HG02840 (cell line): Measurements from ENCODE around the gene COMMD2.

ENCODE experiments used
- ATAC-seq: cut with Tn5 transposase; IDR thresholded peaks from one replicate; pipeline ENCODE4 v1.9.1; 2021; ENCODE audit warnings: mild to moderate bottlenecking, moderate library complexity, moderate number of reproducible peaks; ENCODE audit not compliant: unreplicated experiment, low FRiP score

COMMD2 gene

DNA sequence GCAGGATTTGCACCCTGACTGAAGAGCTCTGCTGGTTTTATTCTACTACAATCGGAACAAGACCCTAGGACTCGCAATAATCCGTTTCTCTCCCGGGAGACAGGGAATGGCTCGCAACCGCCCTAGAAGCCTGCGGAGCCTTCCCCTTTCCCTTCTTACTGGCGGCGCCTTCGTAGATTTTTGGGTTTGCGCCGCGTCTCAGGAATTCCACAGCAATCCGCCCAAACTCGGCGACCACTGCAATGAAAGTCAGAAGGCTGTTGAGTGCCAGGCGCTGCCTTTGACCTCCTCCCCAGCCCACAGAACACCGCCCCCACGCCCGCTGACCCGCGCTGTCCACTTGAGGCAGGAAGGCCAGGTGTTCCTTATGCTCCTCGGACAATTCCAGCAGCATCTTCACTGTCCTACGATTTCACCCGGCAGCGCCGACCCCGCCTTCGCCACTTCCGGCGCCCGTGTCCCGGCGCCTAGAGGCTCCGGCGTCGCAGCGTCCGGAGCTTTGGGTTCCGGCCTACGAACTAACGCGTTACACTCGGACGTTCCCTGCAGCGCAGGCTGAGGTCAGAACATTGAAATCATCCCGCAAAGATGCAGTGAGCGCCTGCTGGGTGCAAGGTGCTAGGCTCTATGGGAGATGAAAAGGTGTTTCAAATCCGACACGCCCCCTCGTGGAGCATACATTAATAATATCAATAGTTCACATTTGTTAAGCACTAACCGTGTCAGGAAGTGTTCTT is at the start of gene COMMD2:
TSS of gene COMMD2 (minus strand) at position 439 of the 737 bp plus-strand sequence. CDS start at position 394, 45 bp downstream.
- ATAC-seq, result peak; percentile 97

DNA sequence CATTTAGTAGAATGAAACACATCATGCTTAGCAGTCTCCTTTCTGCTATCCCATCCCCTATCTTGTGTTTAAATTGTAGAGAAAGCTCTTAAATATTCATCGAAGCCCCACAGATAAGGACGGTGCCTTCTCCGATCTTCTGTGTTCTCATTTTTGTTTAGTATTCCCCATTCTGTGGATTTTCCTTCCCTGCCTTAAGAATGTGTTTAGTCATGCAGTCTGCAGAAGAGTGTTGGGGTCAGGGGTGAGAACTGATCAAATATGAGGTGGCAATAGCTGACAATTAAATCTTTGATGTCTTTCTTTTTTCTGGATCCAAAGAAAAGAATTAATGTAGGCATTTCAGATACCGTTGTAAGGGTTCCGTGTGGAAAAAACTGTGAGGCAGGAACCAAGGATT is 49.4 kb upstream of the COMMD2 start:
- no peak for ATAC-seq

DNA sequence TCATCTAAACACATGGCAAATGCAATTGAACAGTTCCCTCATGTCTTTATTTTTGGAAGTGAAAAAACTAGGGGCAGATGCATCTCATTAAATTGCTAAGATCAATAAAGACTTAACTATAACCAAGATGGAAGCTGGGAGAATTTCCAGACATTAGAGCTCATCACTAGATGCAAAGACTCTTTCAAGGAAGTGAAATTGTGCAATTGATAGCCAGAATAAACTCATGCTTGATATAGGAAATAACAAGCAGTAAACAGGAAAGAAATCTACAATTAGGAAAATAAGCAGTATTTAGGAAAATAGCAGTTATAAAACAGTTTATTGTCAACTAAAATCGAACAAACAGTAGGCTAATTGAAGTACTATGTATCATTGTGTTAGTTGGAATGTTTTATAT is 48.9 kb upstream of the COMMD2 start:
- ATAC-seq, result no peak

DNA sequence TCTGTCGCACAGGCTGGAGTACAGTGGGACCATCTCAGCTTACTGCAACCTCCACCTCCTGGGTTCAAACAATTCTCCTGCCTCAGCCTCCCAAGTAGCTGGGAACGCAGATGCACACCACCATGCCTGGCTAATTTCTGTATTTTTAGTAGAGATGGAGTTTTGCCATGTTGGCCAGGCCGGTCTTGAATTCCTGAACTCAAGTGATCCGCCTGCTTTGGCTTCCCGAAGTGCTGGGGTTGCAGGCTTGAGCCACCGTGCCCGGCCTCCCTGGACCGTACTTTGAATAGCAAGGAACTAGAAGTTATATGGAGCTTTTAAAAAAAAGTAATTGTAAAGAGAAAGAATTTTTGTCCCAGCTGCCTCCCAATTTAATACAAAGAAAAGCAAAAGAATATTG is 48.4 kb upstream of the COMMD2 start:
- no peak for ATAC-seq

DNA sequence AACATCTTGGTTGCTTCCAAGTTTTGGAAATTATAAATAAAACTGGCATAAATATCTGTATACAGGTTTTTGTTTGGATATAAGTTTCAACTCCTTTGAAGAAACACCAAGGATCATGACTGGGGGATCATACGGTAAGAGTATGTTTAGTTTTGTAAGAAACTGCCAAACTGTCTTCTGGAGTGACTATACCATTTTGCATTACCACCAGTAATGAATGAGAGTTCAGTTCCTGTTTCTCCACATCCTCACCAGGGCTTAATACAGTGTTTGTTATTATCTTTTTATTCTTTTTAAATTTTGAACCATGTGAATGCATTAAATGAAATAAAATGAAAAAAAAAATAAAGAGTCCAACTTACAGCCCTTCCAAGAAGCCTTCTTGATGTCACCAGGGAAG is 43.7 kb upstream of the COMMD2 start:
- ATAC-seq, result no peak

DNA sequence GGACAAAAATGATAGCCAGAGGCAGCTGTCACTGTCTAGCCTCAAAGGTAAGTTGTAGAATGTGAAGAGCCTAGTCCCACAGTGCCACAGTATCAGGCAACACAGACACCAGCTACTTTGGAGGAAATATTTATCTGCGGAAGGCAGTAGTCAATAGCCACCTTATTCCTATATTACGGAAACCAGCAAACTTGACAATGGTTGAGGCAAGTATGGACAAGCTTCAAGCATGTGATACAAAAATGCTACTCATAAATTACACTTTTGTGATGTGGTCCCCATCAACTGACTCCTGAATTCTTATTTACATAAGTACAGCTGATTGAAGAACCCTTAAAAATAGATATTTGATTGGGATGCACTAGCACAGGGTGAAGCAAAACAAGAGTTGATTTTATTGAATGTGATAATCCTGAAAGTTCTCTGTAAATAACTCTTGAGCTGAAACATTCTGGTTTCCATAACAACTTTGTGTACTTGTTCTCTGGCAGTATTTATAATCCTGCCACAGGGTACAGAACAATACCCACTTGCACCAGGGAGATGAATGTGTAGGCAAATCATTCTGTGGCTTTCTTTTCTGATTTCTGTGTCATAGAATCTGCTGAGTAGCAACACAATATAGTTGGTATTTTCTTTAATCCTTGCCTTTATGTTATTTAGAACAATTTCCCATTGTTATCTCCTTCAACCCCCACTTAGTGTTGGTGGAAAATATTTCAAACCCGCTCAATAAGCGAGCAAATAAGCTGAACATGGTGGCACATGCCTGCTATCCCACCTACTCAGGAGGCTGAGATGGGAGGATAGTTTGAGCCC is 40.4 kb upstream of the COMMD2 start, which contains the start of gene ANKUB1:
TSS of gene ANKUB1 (minus strand) at position 103 of the 819 bp plus-strand sequence. CDS start 188 bp downstream, outside the sequence.
- ATAC-seq, result no peak

DNA sequence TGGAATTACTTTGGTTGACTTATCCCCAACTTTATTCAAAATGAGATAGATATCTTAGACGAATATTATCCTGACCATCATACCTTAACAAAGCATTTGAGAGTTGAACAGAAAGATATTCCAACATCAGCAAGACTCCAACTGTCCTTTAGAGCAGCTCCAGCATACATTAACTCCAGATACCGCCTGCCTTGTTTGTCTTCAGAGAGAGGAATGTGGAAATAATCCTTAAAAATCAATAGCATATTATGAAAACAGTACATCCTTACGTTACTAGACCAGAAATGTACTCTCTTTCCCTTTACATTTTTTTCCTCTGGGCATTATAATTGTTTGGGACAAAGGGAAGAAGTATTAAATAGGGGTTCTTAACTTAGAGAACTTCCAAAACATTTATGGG is 38.4 kb upstream of the COMMD2 start:
- ATAC-seq, result no peak

DNA sequence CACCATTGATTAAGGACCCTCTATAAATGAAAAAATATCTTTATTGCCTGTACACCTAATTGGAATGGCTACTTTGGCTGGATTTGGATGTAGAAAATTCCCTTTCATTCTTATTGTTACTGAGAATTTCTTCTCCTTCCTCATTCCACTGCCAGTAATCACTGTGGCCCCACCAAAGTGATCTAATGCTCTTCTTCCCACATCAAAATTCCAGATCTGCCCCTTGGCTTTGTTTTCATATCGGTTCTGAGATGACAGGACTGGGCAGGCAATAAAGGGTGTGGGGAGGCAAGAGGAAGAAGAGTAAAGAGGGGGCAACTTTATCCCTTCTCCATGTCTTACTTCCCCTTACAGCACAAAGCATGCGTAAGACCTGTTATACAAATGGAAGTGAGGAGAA is 38.0 kb upstream of the COMMD2 start:
- ATAC-seq, result no peak

DNA sequence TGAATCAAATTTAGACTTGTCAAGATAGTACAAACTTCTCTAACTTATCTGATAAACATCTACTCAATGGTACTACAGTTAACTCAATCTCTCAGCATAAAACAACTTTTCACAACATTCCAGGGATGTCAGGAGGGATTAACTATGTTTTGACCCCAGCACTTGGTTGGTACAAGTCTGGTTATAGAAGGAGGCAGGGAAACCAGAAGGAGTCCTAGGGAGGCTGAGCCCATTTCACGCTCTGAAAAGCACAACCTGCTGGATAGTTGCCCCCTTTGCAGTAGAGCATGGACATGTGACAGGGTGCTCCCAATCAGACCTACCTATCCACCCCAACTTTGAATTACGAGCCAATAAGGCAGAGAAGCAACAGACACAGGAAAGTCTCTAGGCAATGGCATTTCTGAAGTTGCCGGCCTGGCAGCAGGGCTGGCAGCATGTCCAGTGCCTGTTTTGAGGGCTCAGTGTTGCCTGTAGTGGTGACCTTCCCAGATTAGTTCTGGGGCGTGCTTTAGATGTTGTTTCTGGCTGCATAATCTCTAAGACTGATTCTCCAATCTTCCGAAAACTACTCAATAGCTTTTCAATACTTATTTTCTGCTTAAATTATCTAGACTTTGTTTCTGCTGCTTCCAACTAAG is 31.9 kb upstream of the COMMD2 start:
- no peak for ATAC-seq

DNA sequence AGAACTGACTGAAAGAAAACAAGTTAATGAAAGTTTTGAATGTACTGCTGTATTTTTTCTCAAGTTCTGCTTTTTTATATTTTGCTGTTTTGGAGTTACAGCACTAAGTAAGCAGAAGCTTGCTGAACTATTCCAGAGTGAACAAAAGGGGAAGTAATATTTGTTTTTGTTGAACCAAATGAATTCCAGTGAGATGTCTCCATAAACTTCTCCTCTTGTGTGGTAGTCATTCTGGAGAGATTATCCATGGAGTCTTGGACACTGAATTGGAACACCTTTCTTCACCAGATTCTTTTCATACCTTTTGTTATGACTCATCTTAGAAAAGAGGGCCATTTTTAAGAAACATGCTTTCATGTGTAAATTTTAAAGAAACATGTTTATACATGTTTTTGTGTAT is 31.3 kb upstream of the COMMD2 start:
- ATAC-seq, result no peak

DNA sequence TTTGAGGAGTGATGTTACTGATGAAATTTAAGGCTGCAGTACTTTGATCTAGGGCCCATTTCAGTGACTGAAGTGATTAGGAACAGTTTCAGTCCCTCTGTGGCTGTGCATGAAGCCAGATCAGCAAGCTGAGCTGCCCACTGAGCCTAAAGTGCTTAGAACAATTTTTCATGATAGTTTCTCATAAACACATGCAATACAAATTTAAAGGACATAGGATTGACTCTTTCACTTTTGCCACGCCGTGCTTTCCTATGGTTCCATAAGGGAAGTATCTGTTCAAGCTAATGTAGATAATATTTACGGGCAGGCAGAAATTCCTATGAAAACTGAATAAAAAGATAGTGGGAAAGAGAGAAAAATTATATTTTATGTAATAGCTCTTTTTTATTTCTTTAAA is 29.5 kb upstream of the COMMD2 start:
- no peak for ATAC-seq

DNA sequence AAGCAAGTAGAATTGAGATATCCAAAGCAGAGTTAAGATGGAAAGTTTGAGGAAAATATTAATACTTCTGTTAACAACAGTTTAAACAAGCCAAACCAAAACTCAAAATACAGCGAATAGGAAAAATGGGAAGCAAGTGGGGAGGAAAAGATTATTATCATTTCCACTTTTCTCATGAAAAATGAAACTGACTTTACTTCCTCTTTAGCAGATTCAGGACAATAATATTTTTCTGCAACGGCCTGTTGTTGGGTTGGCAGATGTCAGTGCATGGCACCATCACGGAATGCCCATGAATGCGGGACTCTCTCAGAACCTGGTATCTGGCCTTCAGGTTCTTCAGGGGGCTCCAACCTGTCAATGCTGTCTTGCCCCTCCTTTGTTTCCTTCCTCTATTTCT is 28.9 kb upstream of the COMMD2 start:
- no peak for ATAC-seq

DNA sequence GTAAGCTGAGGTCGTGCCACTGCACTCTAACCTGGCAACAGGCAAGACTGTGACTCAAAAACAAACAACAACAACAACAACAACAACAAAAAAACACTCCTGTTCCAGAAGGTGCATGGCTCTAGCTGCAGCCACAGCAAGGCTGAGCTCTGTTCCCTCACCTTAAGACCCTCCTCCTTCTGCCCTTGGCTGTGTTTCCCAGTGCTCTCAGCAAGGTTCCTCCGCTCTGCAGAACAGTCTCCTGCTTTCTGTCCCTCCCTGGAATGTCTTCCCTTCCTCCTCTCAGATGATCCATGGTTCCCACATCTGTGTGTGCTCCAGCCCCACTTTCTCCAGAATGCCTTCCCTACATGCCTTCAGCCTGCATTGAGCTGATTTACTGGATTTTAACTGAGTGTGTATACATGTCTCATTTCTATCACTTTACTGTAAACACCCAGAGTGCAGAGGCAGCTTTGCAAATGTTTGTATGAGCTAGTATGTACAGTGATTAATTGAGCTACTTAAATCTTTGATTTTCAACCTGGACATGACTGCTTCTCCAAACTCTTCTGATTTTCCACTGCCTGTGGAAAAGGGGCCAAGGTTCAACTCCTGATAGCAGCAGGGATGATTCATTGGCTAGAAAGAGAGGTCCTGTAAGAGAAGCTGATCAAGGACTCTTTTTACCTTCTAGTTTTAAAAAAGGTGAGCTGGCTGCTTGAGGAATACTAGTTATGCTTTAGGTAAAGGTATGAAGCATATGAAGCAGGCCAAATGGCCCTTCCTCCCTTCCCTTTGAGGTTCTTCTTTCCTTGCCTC is 25.3 kb upstream of the COMMD2 start:
- no peak for ATAC-seq

DNA sequence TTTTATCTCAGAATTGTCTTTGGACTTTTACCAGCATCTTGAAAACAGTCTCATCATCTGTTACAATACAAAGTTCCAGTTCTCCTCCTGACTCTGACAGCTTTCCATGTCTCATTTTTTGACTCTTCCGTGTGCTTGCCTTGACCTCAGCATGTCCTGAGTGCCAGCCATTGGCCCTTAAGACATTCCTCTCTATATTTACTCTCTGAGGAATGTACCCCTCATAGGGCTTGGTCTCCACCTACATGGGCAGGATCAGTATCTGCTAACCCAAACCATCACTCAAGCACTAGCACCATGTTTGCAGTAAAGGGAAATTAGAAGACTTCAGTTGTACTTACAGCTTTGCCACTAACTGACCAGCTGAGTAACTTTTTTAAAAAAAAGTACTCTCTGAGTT is 23.9 kb upstream of the COMMD2 start:
- no peak for ATAC-seq

DNA sequence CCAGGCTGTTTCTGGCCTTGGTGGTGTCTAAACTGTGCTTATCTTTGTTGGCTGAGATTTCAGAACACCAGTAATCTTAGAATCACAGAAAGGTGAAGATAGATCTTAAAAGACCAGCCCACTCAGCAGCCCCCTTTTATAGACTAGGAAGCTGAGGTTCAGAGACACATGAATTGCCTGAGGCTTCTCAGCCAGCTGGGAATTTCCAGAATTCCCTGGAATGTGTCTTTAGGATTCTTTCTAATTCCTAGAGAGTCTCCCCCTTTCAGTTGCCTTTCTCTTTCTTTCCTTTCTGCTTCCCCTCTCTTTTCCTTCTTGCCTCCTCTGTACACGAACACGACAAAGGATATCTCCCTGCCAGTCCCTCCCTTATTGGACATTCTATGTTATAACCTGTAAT is 20.6 kb upstream of the COMMD2 start:
- ATAC-seq, result no peak

DNA sequence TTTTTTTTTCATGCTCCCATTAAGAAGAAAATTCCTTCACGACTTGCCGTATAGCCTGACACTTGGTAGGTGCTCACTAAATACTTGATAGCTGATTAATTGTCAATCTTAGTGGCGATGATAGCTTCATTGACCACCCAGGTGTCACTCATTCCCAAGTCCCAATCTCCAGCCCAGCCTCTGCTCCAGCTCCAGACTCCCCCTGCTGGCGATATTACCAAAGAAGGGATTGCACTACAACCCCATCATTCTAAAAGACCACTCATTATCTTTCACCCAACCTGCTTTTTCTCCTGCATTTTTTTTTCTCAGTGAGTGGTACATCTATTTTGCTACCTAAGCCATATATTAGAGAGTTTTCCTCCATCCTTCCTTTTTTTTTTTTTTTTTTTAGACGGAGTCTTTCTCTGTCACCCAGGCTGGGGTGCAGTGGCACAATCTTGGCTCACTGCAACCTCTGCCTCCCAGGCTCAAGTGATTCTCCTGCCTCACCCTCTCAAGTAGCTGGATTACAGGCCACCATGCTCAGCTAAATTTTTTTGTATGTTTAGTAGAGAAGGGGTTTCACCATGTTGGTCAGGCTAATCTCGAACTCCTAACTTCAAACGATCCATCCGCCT is 19.5 kb upstream of the COMMD2 start:
- no peak for ATAC-seq

DNA sequence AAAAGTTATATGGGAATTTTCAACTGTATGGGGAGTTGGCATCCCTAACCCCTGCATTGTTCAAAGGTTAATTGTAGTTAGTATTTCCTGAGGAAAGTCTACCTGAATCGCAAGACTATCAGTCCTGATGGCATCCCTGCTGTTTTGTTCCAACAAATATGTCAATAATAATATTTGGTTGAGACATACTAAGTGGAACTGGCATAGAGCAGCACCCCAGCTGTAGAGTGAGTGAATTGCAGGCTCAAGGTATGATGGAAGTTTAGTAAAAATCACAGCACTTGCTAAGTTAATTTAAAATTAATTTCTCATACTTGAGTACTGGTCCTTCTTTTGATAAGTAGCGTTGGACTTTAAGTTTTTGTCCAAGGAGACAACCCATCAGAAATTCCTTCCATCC is 18.0 kb upstream of the COMMD2 start:
- no peak for ATAC-seq

DNA sequence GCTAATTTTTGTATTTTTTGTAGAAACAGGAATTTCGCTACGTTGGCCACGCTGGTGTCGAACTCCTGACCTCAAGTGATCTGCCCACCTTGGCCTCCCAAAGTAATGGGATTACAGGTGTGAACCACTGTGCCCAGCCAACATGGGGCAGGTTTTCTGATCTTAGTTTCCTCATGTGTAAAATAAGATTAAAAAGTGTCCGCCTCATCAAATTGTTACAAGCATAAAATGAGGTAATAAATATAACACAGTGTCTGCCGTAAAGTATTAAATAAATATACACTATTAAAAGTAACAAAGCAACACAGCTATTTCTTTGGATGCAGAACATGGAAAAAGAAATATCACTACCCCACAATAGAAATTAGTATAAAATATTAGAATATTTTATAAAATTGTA is 16.4 kb upstream of the COMMD2 start:
- no peak for ATAC-seq

DNA sequence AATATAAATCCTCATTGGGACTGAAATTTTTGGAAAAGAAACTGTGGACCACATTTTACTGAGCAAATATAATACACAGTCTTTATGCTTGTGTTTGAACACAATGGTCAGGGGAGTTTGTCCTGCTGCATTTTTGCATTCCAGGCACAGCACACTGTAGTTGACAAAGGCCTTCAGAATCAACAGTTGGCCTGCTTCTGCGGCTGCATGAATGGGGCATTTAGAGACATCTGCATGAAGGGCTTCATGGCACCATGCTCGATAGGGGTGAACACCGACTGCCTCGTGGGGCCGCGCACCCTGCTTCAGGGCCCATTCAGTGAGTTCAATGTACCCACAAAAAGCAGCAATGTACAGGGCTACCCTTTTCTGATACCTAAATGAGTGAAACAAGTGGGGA is 15.4 kb upstream of the COMMD2 start:
- ATAC-seq, result no peak

DNA sequence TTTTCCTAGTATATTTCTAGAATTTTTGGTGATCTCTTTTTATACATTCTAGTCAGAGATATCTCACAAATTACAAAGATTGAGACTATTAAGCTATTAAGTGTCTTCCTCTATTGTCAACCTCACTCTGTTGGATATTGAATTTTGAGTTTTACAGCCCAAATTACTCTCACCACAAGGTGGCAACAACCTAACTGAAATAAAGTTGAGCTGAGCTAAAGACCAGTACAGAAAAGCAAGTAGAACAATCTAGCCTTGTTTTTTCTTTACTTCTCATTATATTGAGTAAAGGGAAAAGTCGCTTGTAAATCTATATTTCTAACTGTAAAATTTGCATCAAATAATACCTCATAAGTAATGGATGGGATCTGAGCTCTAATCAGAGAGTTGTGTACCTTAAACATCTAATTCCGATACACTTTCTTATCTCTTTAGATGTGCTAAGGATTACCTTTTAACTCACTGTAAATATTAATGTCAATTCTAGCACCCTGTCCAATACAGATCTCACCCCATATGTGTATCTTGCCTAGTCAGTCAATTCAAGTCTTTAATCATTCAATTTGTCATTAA is 13.6 kb upstream of the COMMD2 start:
- no peak for ATAC-seq
